GM12873 (cell line): ENCODE results near the gene NDUFAF8.

Experiments
- TF ChIP-seq, protein P1 (sequence below): IDR thresholded peaks from 2 replicates; pipeline ENCODE4 v1.5.1; 2012; ENCODE audit warnings: low read depth, mild to moderate bottlenecking, moderate library complexity, low read length, control low read depth; ENCODE audit not compliant: insufficient read depth; ENCODE audit errors: missing control alignments

NDUFAF8 gene

DNA sequence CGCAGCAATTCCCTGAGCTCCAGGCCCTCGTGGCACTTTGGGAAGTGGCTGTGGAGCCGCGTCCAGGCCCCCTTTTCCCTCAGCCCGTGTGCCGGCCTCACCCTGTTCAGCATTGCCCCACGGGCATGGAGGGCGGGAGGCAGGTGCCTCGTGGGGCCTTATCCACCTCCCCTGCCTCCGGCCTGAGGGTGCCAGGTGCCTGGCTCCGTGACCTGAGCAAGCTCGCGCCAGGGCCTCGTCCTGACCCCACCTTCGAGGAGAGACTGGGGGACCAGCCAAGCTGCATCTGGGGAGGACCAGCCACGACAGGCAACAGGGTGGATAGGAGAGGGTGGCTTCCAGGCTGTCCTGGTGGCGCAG is 46.1 kb upstream of the NDUFAF8 start:
- TF ChIP-seq, protein P1, sequence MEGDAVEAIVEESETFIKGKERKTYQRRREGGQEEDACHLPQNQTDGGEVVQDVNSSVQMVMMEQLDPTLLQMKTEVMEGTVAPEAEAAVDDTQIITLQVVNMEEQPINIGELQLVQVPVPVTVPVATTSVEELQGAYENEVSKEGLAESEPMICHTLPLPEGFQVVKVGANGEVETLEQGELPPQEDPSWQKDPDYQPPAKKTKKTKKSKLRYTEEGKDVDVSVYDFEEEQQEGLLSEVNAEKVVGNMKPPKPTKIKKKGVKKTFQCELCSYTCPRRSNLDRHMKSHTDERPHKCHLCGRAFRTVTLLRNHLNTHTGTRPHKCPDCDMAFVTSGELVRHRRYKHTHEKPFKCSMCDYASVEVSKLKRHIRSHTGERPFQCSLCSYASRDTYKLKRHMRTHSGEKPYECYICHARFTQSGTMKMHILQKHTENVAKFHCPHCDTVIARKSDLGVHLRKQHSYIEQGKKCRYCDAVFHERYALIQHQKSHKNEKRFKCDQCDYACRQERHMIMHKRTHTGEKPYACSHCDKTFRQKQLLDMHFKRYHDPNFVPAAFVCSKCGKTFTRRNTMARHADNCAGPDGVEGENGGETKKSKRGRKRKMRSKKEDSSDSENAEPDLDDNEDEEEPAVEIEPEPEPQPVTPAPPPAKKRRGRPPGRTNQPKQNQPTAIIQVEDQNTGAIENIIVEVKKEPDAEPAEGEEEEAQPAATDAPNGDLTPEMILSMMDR = no peak

DNA sequence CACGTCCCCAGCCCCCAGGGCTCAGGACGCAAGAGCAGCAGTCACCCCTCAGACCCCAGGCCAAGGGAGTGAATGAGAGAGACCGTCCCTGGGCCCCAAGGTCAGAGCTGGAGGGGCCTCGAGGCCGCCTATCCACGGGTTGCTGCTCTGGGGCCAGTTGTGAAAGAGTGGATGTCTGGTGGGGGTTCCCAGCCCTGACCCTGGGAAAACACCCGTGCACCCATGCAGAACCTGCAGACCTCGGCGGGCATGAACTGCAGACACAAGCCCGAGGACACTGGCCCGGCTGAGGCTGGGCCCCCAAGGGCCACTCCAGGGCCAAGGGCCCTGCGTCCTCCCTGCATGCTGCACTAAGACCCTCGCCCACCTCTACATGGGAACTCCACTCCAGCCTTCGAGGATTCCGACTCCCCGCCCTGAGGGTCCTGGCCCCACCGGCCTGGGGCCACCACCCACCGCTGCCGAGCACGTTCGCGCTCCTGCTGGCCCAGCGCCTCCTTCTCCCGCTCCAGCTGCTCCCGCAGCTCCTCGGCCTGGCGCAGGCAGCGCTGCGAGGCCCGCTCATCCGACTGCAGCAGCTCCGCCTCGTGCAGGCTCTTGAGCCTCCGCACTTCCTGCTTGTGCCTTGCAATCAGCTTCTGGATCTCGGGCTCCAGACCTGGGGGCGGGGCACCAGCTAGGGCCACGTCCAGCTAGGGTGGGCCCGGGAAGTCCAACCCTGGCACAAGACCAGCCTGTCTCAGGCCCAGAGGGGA is 45.5 kb upstream of the NDUFAF8 start:
- TF ChIP-seq, protein P1 = no peak

DNA sequence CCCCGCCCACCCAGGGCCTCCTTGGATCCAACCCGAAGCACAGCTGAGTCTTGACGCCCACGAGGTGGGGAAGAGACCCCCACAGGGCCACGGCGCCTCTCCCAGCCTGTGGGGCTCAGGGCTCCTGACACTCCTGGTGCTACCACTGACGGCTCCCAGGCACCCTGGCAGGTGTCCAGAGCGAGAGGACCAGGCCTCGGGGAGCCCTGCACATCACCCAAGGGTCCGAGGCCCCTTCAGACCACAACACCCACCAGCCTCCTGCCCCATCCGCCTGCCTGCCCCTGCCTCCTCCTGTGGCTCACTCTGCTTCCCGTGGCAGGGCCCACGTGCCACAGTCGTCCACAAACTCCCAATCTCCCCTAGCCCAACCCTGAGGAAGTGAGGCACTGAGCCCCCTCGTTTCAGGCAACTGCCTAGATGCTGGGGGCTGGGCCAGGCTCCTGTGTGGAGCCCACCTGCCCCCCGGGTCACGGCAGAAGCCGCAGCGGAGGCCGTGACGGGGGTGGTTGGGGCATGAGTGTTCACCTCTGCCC is 44.8 kb upstream of the NDUFAF8 start:
- TF ChIP-seq, protein P1 = no peak

DNA sequence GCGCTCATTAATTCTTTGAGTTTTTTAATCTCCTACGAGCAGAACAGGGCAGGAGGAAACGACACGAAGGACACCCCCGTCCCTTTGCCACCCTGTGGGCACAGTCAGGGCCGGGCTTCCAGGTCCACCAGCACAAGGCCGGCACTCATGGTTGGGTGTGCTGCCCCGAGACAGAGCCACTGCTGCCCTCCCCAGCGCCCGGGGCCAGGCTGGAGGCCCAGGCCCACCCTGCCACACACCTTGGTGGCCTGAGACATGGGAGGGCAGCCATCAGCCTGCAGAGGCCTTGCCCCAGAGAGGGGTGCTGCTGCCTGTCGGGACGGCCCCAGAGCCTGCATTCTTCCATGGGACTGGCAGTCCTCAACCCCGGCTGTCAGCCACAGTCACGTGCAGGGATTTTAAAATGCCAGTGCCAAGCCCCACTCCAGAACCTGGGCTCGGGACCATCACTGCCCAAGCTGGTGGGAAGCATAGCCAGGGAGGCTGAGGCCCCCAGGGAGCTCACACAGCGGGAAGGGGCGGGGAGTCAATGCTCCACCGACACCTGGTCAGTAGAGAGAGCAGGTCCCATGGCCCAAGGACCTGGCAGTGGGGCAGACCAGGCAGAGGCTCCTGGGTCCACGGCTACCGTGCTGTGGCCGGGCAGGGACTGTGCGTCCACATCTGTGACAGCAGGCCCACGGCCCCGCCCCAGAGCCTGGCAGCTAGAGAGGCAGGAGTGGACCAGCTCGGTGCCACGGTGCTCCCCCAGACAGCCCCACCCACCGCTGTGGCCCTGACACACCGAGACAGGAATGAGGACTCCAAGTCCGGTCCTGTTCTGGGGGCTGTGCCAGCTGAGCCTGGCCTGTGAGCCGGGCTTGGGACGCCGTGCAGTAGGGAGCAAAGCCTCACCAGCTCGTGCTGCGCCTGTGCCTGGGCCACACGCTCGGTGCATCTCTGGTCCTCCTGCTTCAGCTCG is 43.9 kb upstream of the NDUFAF8 start:
- TF ChIP-seq, protein P1 = no peak

DNA sequence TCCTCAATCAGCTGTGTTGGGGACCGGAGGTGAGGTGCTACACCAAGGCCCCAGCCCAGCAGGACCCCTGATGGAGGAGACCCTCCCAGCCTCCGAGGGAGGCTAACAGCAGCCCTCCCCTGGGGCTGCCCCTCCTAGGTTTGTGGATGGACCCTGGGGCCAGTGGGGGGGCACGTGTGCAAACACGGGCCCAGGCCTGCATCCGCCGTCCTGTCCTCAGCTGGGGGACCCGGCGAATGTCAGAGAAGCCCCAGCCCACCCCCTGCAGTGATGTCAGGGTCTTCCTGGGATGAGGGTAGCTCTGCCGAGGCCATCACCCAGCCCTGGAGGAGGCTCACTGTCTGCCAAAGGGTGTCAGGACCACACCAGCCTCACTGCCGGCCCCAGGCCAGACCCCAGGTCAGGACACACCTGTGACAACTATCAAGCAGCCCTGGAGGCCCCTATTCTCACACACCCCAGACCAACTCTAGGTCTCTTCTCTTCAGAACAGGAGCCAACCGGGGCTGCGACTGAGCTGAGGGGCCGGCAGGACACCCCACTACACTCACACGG is 43.1 kb upstream of the NDUFAF8 start:
- TF ChIP-seq, protein P1 = no peak

DNA sequence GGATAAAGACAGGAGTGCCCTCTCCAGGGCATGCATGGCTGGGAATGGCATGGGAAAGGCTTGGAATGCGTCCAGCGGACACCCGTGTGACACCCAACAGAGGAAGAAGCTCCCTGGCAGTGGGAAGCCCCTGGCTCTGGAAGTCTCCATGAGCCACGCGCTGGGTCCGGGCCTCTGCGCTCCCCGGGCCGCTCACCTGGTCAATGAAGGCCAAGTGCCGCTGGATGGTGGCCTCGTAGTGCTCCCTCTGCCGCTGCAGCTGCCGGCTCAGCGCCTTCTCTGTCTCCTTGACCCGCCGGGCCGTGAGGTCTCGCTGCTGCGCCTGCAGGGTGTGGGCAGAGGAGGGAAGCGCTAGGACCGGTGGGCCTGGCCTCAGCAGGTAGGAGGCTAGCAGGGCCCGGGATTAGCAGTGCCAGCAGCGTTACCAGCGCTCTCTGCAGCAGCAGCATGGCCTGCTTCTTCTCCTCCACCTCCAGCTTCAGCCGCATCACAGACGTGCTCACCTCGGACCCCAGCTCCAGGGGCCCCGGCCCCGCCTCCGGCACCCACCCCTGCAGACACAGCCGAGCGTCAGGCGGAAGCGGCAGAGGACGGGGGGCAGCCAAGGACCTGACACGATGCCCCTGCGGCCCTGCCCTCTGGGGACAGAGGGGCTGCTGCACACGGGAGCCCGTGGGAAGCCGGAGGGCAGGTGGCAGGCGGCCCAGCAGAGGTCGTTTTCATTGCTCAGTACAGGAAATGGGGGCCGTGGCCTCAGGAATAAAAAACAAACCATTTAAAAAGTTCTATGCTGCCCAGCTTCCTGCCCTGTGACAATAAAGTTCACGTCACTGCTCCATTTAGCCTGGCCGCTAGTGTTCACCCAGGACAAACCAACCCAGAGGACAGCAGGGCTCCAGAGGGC is 42.4 kb upstream of the NDUFAF8 start:
- TF ChIP-seq, protein P1 = no peak
